OCI-LY3 (cell line): ENCODE results near the gene SPON1.
"Not testable (repeated sequence)": the region's sequence is repeated elsewhere in the genome, so short reads cannot be mapped to it uniquely, and the experiment has no call there.

Source experiments
- H2AFZ ChIP-seq: fragments of 200-600, 300-600 bp; shearing (Covaris generic); 2 replicates; pipeline ENCODE4 v1.6.0; 2014; ENCODE audit warnings: antibody characterized with exemption, low read depth, low read length
- H3K27ac ChIP-seq: fragments of 200-600, 300-600 bp; sonication (generic); 2 replicates; pipeline ENCODE4 v1.5.1; 2014; ENCODE audit warnings: mild to moderate bottlenecking, low read length, moderate library complexity, mixed read lengths
- H3K27me3 ChIP-seq: fragments of 200-600, 300-600 bp; sonication (generic); 2 replicates; pipeline ENCODE4 v1.6.1; 2014; ENCODE audit warnings: low read depth, low read length, mixed read lengths
- H3K36me3 ChIP-seq: fragments of 200-600, 300-600 bp; sonication (generic); replicated peaks from 2 replicates; pipeline ENCODE3; 2014; ENCODE audit warnings: low read depth, low read length, mixed read lengths
- H3K4me1 ChIP-seq: fragments of 300-600, 200-600 bp; sonication (generic); 2 replicates; pipeline ENCODE4 v1.6.1; 2014; ENCODE audit warnings: low read length, mixed read lengths
- H3K4me2 ChIP-seq: fragments of 200-600, 300-600 bp; sonication (generic); 2 replicates; pipeline ENCODE4 v1.6.1; 2014; ENCODE audit warnings: low read length, mixed read lengths
- H3K4me3 ChIP-seq: fragments of 300-600, 200-600 bp; sonication (generic); 2 replicates; pipeline ENCODE4 v1.5.1; 2014; ENCODE audit warnings: antibody characterized with exemption, mild to moderate bottlenecking, low read length, moderate library complexity
- H3K79me2 ChIP-seq: fragments of 300-600, 200-600 bp; shearing (Covaris generic); 2 replicates; pipeline ENCODE4 v1.6.1; 2014; ENCODE audit warnings: mild to moderate bottlenecking, low read length, mixed read lengths
- H3K9ac ChIP-seq: fragments of 300-600, 200-600 bp; shearing (Covaris generic); 2 replicates; pipeline ENCODE4 v1.6.0; 2014; ENCODE audit warnings: mild to moderate bottlenecking, low read length, moderate library complexity
- H3K9me3 ChIP-seq: fragments of 200-600, 300-600 bp; shearing (Covaris generic); 2 replicates; pipeline ENCODE4 v1.6.1; 2014; ENCODE audit warnings: low read length, mixed read lengths; ENCODE audit not compliant: insufficient read depth
- H4K20me1 ChIP-seq: fragments of 200-600, 300-600 bp; sonication (generic); 2 replicates; pipeline ENCODE4 v1.6.1; 2016; ENCODE audit warnings: low read length, mixed read lengths; ENCODE audit not compliant: insufficient read depth
- EZH2phosphoT487 ChIP-seq: fragments of 200-600 bp; shearing (Covaris generic); IDR thresholded peaks from 2 replicates; pipeline ENCODE4 v1.6.1; 2018; ENCODE audit warnings: antibody characterized with exemption, mixed run types, low read depth
- TF ChIP-seq, protein P1 (sequence below): fragments of 200-600, 300-600 bp; sonication (generic); IDR thresholded peaks from 2 replicates; pipeline ENCODE4 v1.5.1; 2014; ENCODE audit warnings: antibody characterized with exemption, low read length, low read depth

The SPON1 gene

DNA sequence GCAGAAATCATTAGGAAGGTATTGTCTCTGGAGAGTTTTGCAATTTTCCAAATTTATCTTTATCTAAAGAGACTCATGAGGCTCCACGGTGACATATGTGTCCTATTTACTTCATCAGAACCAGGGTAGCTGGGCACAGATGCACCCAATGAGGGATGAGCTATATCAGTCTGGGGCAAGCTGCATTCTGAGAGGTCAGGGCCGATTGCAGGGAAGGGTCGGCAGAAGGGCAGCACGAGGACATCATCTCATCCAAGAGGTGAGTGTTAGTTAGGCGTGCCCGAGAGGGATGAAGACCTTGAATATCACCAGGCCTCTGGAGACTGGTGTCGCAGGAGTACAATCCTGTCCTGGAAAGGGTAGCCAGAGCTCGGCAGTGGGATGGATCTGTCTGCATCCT, 41.0 kb upstream of the SPON1 start:
- no peak overlapping the region for H2AFZ ChIP-seq
- no peaks in the 10 kb centered on the region for H3K9me3 ChIP-seq
- no peak overlapping the region for H3K4me2 ChIP-seq
- no peaks in the 10 kb centered on the region for H3K36me3 ChIP-seq
- no peak overlapping the region for H3K27ac ChIP-seq
- H3K4me3 ChIP-seq, result no peak overlapping the region
- H3K27me3 ChIP-seq, result peaks cover 22% of the 10 kb centered on the region
- no peak overlapping the region for H3K9ac ChIP-seq
- TF ChIP-seq EZH2phosphoT487, result no peak
- TF ChIP-seq, protein P1, sequence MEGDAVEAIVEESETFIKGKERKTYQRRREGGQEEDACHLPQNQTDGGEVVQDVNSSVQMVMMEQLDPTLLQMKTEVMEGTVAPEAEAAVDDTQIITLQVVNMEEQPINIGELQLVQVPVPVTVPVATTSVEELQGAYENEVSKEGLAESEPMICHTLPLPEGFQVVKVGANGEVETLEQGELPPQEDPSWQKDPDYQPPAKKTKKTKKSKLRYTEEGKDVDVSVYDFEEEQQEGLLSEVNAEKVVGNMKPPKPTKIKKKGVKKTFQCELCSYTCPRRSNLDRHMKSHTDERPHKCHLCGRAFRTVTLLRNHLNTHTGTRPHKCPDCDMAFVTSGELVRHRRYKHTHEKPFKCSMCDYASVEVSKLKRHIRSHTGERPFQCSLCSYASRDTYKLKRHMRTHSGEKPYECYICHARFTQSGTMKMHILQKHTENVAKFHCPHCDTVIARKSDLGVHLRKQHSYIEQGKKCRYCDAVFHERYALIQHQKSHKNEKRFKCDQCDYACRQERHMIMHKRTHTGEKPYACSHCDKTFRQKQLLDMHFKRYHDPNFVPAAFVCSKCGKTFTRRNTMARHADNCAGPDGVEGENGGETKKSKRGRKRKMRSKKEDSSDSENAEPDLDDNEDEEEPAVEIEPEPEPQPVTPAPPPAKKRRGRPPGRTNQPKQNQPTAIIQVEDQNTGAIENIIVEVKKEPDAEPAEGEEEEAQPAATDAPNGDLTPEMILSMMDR, result no peak
- H3K4me1 ChIP-seq, result no peaks in the 10 kb centered on the region
- no peaks in the 10 kb centered on the region for H3K79me2 ChIP-seq
- no peaks in the 10 kb centered on the region for H4K20me1 ChIP-seq

DNA sequence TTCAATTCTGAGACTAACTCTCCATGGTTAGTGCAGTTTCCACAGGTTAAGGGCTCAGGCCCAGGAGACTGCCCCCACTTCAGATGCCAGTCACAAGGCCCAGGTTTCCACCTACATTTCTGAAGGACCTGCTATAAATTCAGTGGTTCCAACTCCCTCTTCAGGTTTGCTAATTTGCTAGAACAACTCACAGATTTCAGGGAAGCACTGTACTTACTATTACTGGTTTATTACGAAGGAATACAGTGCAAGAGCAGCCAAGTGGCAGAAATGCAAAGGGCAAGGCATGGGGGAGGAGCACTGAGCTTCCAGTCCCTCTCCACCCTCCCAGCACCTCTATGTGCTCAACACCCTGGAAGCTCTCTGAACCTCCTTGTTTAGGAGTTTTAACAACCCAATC, 39.3 kb upstream of the SPON1 start:
- H3K36me3 ChIP-seq, result no peaks in the 10 kb centered on the region
- H3K27me3 ChIP-seq, result peaks cover 16% of the 10 kb centered on the region
- no peak overlapping the region for H3K27ac ChIP-seq
- no peak overlapping the region for H3K4me3 ChIP-seq
- no peak overlapping the region for H2AFZ ChIP-seq
- no peak for TF ChIP-seq EZH2phosphoT487
- TF ChIP-seq, protein P1, result no peak
- H3K4me2 ChIP-seq, result no peak overlapping the region
- no peaks in the 10 kb centered on the region for H3K4me1 ChIP-seq
- no peaks in the 10 kb centered on the region for H3K9me3 ChIP-seq
- H4K20me1 ChIP-seq, result no peaks in the 10 kb centered on the region
- no peak overlapping the region for H3K9ac ChIP-seq
- no peaks in the 10 kb centered on the region for H3K79me2 ChIP-seq

DNA sequence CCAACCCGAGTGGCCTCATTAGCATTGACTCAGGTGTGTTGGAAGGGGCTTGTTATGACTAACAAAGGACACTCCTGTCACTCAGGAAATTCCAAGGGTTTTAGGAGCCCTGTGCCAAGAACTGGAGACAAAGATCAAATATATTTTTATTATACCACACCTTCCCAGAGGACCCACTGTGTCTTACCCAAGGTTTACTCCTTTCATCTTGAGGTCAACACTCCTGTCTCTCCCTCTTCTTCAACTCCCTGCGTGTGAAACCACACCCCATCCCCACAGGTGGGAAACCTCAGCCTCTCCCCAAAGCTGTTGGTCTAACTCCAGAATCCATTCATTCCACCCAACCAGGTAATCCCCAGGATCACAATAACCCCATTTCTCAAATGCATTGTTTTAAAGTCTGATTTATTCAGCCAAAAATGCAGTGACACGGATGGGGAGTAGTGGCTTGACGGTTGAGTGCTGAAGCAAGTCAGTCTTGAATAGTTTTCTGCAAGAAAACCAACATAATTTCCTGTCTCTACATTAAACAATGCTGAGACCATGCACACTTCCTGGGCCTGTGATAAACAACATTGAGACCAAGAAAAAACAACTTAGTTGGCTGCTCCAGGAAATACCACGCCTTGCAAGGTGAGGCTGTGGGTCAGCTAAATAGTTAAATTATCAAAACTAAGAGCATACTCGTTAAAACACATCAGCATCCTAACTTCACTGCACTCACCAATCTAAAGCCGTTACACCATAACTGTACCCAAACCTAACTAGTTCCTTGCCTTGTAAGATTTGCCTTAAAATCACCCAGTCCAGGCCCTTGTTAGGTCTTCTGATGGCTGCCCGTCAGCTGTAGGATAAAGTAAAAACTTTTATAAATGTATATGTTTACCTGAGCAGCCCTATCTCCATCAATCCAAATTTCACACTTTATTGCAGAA, 38.5 kb upstream of the SPON1 start:
- Histone ChIP-seq H3K36me3 (no peaks in the 10 kb centered on the region), H3K79me2 (no peaks in the 10 kb centered on the region), H3K4me2 (no peak overlapping the region), H3K9me3 (no peaks in the 10 kb centered on the region), H3K4me1 (no peaks in the 10 kb centered on the region), H4K20me1 (no peaks in the 10 kb centered on the region), H2AFZ (no peak overlapping the region), H3K4me3 (no peak overlapping the region), H3K9ac (no peak overlapping the region), H3K27ac (no peak overlapping the region), H3K27me3 (peaks cover 13% of the 10 kb centered on the region)
- no peak for TF ChIP-seq EZH2phosphoT487
- TF ChIP-seq, protein P1, result no peak

DNA sequence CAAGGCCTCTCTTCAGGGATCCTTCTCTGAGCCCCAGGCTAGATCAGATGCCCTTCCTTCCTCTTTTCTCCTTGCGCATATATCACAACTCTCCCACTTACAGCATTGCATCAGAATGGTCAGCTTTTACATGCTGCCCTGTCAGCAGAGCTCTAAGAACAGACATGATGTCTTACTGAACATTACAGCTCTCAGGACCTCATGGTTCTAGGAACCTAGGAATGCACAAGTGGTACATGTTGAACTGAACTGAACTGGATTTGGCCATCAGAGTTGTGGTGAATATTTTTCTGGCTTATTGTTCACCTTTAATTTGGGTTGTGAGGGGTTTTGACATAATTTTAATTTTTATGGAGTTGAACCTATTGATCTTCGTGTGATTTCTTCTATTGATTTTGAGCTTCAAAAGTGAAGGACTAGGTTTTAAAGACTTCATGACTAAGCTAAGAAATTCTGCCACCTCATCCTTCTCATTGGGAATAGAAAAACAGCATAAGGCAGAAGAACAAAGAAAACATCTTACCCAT, 37.7 kb upstream of the SPON1 start:
- H3K79me2 ChIP-seq, result no peaks in the 10 kb centered on the region
- H3K27ac ChIP-seq, result no peak overlapping the region
- H4K20me1 ChIP-seq, result no peaks in the 10 kb centered on the region
- H3K36me3 ChIP-seq, result no peaks in the 10 kb centered on the region
- TF ChIP-seq EZH2phosphoT487, result no peak
- TF ChIP-seq, protein P1, result no peak
- H3K4me3 ChIP-seq, result no peak overlapping the region
- H3K9me3 ChIP-seq, result no peaks in the 10 kb centered on the region
- H3K9ac ChIP-seq, result no peak overlapping the region
- no peak overlapping the region for H2AFZ ChIP-seq
- no peaks in the 10 kb centered on the region for H3K4me1 ChIP-seq
- peaks cover 10% of the 10 kb centered on the region; the same call in 1 of the 2 replicates for H3K27me3 ChIP-seq
- no peak overlapping the region for H3K4me2 ChIP-seq

DNA sequence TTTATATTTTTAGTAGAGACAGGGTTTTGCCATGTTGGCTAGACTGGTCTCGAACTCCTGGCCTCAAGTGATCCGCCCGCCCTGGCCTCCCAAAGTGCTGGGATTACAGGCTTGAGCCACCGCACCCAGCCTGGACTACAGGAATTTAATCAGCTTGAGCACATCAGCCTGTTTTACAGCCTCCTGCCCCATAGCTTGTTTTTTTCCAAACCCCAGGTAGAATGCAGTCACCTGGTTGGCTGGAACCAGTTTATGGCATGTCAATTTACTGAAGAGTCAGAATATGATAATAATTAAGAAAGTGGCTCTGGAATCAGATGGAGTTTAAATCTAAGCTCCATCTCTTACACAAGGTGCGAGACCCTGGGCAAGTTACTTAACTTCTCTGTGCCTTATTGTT, 36.2 kb upstream of the SPON1 start:
- H3K27ac ChIP-seq, H3K36me3 ChIP-seq, H3K4me1 ChIP-seq, H3K9ac ChIP-seq, H3K4me3 ChIP-seq, H3K79me2 ChIP-seq, H4K20me1 ChIP-seq, H2AFZ ChIP-seq, H3K4me2 ChIP-seq, H3K9me3 ChIP-seq, H3K27me3 ChIP-seq: not testable (repeated sequence)
